Measurements from ENCODE around the gene TMEM145.

TMEM145 gene

DNA sequence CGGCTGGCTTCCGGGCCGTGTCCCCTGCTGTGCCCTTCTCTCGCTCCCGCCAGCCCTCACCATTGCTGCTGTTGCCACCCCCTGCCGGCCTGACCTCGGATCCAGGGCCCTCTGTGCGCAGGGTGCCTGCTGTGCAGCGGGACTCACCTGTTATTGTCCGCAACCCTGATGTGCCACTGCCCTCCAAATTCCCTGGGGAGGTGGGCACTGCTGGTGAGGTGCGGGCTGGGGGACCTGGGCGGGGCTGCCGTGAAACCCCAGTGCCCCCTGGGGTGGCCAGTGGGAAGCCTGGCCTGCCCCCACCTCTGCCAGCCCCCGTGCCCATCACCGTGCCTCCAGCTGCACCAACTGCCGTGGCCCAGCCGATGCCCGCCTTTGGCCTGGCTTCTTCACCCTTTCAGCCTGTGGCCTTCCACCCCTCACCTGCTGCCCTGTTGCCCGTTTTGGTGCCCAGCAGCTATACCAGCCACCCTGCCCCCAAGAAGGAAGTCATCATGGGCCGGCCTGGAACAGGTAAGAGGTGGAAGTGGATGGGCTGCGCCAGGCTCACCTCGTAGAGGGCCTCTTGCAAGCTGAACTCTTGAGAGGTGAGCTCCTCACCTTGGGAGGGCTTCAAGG, 38.9 kb upstream of the TMEM145 start:
- TF ChIP-seq, protein P1, sequence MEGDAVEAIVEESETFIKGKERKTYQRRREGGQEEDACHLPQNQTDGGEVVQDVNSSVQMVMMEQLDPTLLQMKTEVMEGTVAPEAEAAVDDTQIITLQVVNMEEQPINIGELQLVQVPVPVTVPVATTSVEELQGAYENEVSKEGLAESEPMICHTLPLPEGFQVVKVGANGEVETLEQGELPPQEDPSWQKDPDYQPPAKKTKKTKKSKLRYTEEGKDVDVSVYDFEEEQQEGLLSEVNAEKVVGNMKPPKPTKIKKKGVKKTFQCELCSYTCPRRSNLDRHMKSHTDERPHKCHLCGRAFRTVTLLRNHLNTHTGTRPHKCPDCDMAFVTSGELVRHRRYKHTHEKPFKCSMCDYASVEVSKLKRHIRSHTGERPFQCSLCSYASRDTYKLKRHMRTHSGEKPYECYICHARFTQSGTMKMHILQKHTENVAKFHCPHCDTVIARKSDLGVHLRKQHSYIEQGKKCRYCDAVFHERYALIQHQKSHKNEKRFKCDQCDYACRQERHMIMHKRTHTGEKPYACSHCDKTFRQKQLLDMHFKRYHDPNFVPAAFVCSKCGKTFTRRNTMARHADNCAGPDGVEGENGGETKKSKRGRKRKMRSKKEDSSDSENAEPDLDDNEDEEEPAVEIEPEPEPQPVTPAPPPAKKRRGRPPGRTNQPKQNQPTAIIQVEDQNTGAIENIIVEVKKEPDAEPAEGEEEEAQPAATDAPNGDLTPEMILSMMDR (conservative IDR thresholded peaks at IDR 0.05; ENCODE audit: low read length), result no peak
- TF ChIP-seq EZH2phosphoT487 (IDR thresholded peaks at IDR 0.05; ENCODE audit: borderline replicate concordance), result no peak
- Histone ChIP-seq H3K4me3 (ENCODE audit: low read length, poor library complexity, severe bottlenecking) (no peak overlapping the region), H3K4me1 (ENCODE audit: insufficient read depth, low read length, poor library complexity, severe bottlenecking) (peaks cover 25% of the 10 kb centered on the region), H4K20me1 (ENCODE audit: insufficient read depth, low read length, poor library complexity, severe bottlenecking) (no peaks in the 10 kb centered on the region), H3K4me2 (ENCODE audit: low read depth, low read length, poor library complexity, severe bottlenecking) (peak overlapping the region; percentile 31), H3K9me2 (replicated peaks; ENCODE audit: low read depth, low read length) (no peaks in the 10 kb centered on the region), H3K9me3 (ENCODE audit: insufficient read depth, low read depth, low read length) (no peaks in the 10 kb centered on the region), H3F3A (ENCODE audit: low read depth) (no peaks in the 10 kb centered on the region), H3K36me3 (ENCODE audit: insufficient read depth, low read length) (0 out of 2 replicates have a peak, but pooled peaks cover 3% of the 10 kb centered on the region), H3K79me2 (ENCODE audit: insufficient read depth, low read length) (peaks cover 43% of the 10 kb centered on the region), H3K9ac (ENCODE audit: low read depth, low read length, poor library complexity, severe bottlenecking) (no peak overlapping the region), H2AFZ (ENCODE audit: low read length) (no peak overlapping the region), H3K27me3 (ENCODE audit: insufficient read depth, low read length, poor library complexity, severe bottlenecking) (no peaks in the 10 kb centered on the region)

DNA sequence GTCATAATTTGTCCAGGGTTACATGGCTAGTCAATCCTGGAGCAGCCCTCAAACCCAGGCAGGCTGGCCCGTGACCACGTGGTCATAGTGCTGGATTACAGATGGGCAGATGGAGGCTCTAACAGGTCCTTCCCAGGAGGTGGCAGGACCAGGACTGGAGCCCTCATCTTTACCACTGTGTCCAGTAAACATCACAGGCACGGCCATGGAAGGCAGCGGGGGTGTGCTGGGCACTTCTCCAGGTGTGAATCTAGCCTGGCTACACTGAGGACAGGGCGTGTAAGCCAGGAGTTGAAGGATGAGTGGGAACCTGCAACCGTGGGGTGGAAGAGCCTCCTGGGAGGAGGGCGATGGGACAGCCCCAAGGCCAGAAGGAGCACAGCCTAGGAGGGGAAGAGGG, 38.0 kb upstream of the TMEM145 start:
- Histone ChIP-seq H3K27me3 (ENCODE audit: insufficient read depth, low read length, poor library complexity, severe bottlenecking) (no peaks in the 10 kb centered on the region), H4K20me1 (ENCODE audit: insufficient read depth, low read length, poor library complexity, severe bottlenecking) (no peaks in the 10 kb centered on the region), H3K4me2 (ENCODE audit: low read depth, low read length, poor library complexity, severe bottlenecking) (peak overlapping the region; percentile 31), H3K79me2 (ENCODE audit: insufficient read depth, low read length) (peaks cover 35% of the 10 kb centered on the region), H3K9me3 (ENCODE audit: insufficient read depth, low read depth, low read length) (no peaks in the 10 kb centered on the region), H3K9me2 (replicated peaks; ENCODE audit: low read depth, low read length) (no peaks in the 10 kb centered on the region), H3K36me3 (ENCODE audit: insufficient read depth, low read length) (0 out of 2 replicates have a peak, but pooled peaks cover 3% of the 10 kb centered on the region), H3K4me1 (ENCODE audit: insufficient read depth, low read length, poor library complexity, severe bottlenecking) (peaks cover 24% of the 10 kb centered on the region), H3K9ac (ENCODE audit: low read depth, low read length, poor library complexity, severe bottlenecking) (no peak overlapping the region), H3K4me3 (ENCODE audit: low read length, poor library complexity, severe bottlenecking) (no peak overlapping the region), H2AFZ (ENCODE audit: low read length) (no peak overlapping the region), H3F3A (ENCODE audit: low read depth) (no peaks in the 10 kb centered on the region)
- TF ChIP-seq, protein P1 (conservative IDR thresholded peaks at IDR 0.05; ENCODE audit: low read length), result no peak
- no peak for TF ChIP-seq EZH2phosphoT487 (IDR thresholded peaks at IDR 0.05; ENCODE audit: borderline replicate concordance)

DNA sequence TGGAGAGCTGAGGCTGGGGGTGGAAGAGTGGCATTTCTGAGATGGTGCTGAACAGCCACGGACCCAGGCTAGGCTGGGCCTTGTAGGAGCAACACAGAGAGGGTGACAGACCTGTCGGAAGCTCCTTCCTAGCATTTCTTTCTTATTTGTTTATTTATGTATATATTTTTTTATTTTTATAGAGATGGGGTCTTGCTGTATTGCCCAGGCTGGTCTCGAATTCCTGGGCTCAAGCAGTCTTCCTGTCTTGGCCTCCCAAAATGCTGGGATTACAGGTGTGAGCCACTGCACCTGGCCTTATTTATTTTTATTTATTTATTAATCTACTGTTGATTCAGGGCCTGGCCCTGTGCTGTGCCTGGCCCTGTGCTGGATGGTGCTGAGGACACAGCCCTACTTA, 37.6 kb upstream of the TMEM145 start:
- Histone ChIP-seq H3K9ac (ENCODE audit: low read depth, low read length, poor library complexity, severe bottlenecking) (no peak overlapping the region), H3K36me3 (ENCODE audit: insufficient read depth, low read length) (0 out of 2 replicates have a peak, but pooled peaks cover 3% of the 10 kb centered on the region), H3K4me3 (ENCODE audit: low read length, poor library complexity, severe bottlenecking) (no peak overlapping the region), H3K4me1 (ENCODE audit: insufficient read depth, low read length, poor library complexity, severe bottlenecking) (peaks cover 23% of the 10 kb centered on the region), H2AFZ (ENCODE audit: low read length) (no peak overlapping the region), H3K79me2 (ENCODE audit: insufficient read depth, low read length) (peaks cover 31% of the 10 kb centered on the region; the same call in 1 of the 2 replicates), H3K27me3 (ENCODE audit: insufficient read depth, low read length, poor library complexity, severe bottlenecking) (no peaks in the 10 kb centered on the region), H3K9me2 (replicated peaks; ENCODE audit: low read depth, low read length) (no peaks in the 10 kb centered on the region), H3K4me2 (ENCODE audit: low read depth, low read length, poor library complexity, severe bottlenecking) (no peak overlapping the region), H3F3A (ENCODE audit: low read depth) (no peaks in the 10 kb centered on the region), H4K20me1 (ENCODE audit: insufficient read depth, low read length, poor library complexity, severe bottlenecking) (no peaks in the 10 kb centered on the region), H3K9me3 (ENCODE audit: insufficient read depth, low read depth, low read length) (no peaks in the 10 kb centered on the region)
- TF ChIP-seq, protein P1 (conservative IDR thresholded peaks at IDR 0.05; ENCODE audit: low read length), result no peak
- no peak for TF ChIP-seq EZH2phosphoT487 (IDR thresholded peaks at IDR 0.05; ENCODE audit: borderline replicate concordance)

Measured in Loucy (cell line).